Measurements from ENCODE around the gene GRB2. TPM values are rescaled to one million over a fixed set of nuclear protein-coding genes. Genes with fewer than 3 reads are reported as not detected.

Gene GRB2
- total and polyA plus RNA-seq, 10 of the 15 experiments (the other 5 are each of a cell fraction or from before 2014, with no cell fraction given): 113 to 268 (median 158) TPM

GRCh38 chr17:75406222-75406615, 741 bp upstream of the GRB2 start:
- peak overlapping the region; percentile 86 for H3K4me3 ChIP-seq
- peak overlapping the region; percentile 55 for H3K9ac ChIP-seq (ENCODE audit: control insufficient read depth, insufficient read depth, low read length)
- no peak for DNase-seq (ENCODE audit: low read depth, low spot score)
- peak overlapping the region; percentile 91 for H3K27ac ChIP-seq (ENCODE audit: control insufficient read depth, insufficient read depth)
- H3K36me3 ChIP-seq (ENCODE audit: control insufficient read depth in 2 of 2, insufficient read depth in 2 of 2, low read length in 1 of 2): no peaks in the 10 kb centered on the region
- no peaks in the 10 kb centered on the region for H4K20me1 ChIP-seq (ENCODE audit: control insufficient read depth, insufficient read depth)
- 36% methylated on average over 9 of the region's 9 CpGs for WGBS (ENCODE audit: insufficient coverage, insufficient replicate concordance, low lambda C conversion rate, missing lambda C conversion rate)
- intact Hi-C loops (cut with micrococcal nuclease; ENCODE audit: unreplicated experiment): no loop called here
- H2AFZ ChIP-seq (ENCODE audit: control insufficient read depth, low read depth, low read length): peak overlapping the region; percentile 95
- ChIA-PET SMC1A (ENCODE audit: uncharacterized antibody, unreplicated experiment) (interaction anchor here (0.5 to 4.0 kb wide), 16 partner anchors 9 to 292 kb away, joined by 3 to 21 read pairs (median 4); partner anchors contain the start of genes GGA3, MIF4GD, MRPS7 and SLC25A19), POLR2A (interaction anchor here (0.6 to 3.6 kb wide), 23 partner anchors 9 to 542 kb away, joined by 3 to 30 read pairs (median 4); partner anchors contain the start of genes MIF4GD, SLC25A19 and TMEM94), CTCF (interaction anchor here (0.5 to 6.1 kb wide), 14 partner anchors 9 to 1914 kb away, joined by 3 to 52 read pairs (median 4); partner anchors contain the start of genes MIF4GD and SLC25A19), RAD21 (ENCODE audit: unreplicated experiment) (interaction anchor here (0.9 to 5.0 kb wide), 21 partner anchors 9 to 445 kb away, joined by 3 to 46 read pairs (median 6); partner anchors contain the start of genes MIF4GD, MRPS7, NUP85 and SLC25A19)
- H3K27me3 ChIP-seq (replicated peaks in 1 of 2; ENCODE audit: control insufficient read depth in 2 of 2, insufficient read depth in 2 of 2, low read length in 1 of 2): no peaks in the 10 kb centered on the region
- ATAC-seq: peak; percentile 2; the same call in 2 of the 3 replicates
- H3K79me2 ChIP-seq (ENCODE audit: control insufficient read depth, insufficient read depth, low read length): peaks cover 46% of the 10 kb centered on the region
- peaks cover 13% of the 10 kb centered on the region for H3K4me1 ChIP-seq (ENCODE audit: control insufficient read depth, insufficient read depth, low read length)
- no TSS peak for BruUV-seq (replicated peaks)
- FAIRE-seq: peak; percentile 72
- in situ Hi-C loops (cut with MboI): no loop called here
- H3K9me3 ChIP-seq (replicated peaks; ENCODE audit: control insufficient read depth, insufficient read depth, low read length): no peaks in the 10 kb centered on the region
- TF ChIP-seq FOXM1 (IDR thresholded peaks at IDR 0.05; ENCODE audit: low read depth, low read length) (no peak), HDAC2 (IDR thresholded peaks at IDR 0.05) (no peak), BCL11A (IDR thresholded peaks at IDR 0.05; ENCODE audit: low read depth, low read length) (no peak), TARDBP (IDR thresholded peaks at IDR 0.05; ENCODE audit: borderline replicate concordance) (no peak), NFIC (IDR thresholded peaks at IDR 0.05; ENCODE audit: low read depth, low read length) (no peak), ZNF24 (IDR thresholded peaks at IDR 0.05) (no peak), POLR2AphosphoS5 (IDR thresholded peaks at IDR 0.05; ENCODE audit: low read length) (no peak), ASH2L (IDR thresholded peaks at IDR 0.05; ENCODE audit: borderline replicate concordance, low read depth) (no peak), POU2F2 (IDR thresholded peaks at IDR 0.05; ENCODE audit: borderline replicate concordance, low read depth, low read length) (no peak), ZBED1 (IDR thresholded peaks at IDR 0.05; ENCODE audit: borderline replicate concordance) (no peak), ATF2 (IDR thresholded peaks at IDR 0.05; ENCODE audit: low read length) (no peak), KDM1A (IDR thresholded peaks at IDR 0.05; ENCODE audit: borderline replicate concordance) (no peak), JUNB (IDR thresholded peaks at IDR 0.05) (no peak), PAX8 (IDR thresholded peaks at IDR 0.05) (no peak), RUNX3 (IDR thresholded peaks at IDR 0.05; ENCODE audit: low read length) (no peak), ZBTB11 (CRISPR knock-in tag; IDR thresholded peaks at IDR 0.05) (no peak), CEBPZ (IDR thresholded peaks at IDR 0.05; ENCODE audit: low read depth, low read length) (no peak), SREBF1 (IDR thresholded peaks at IDR 0.05; ENCODE audit: low read length) (no peak)
- peak overlapping the region; percentile 92 for H3K4me2 ChIP-seq (ENCODE audit: control insufficient read depth, insufficient read depth)

All from GM12878 (cell line).